SJSA1 (cell line): ENCODE measurements around the gene GFOD1. TPM values are rescaled to one million over a fixed set of nuclear protein-coding genes. Genes with fewer than 3 reads are reported as not detected.
A peak's percentile ranks its signal among the peaks of the same experiment; 100 is the strongest.
"Not testable (repeated sequence)": the region's sequence is repeated elsewhere in the genome, so short reads cannot be mapped to it uniquely, and the experiment has no call there.

Experiments
- DNase-seq, 2 experiments: peaks; one replicate each; pipeline ENCODE4 v3.0.0-alpha.2; 2015 to 2020; ENCODE audit warnings: low spot score in 2 of 2, low read depth in 1 of 2
- H3K27ac ChIP-seq: fragments of 250-450 bp; sonication (Bioruptor Pico); 2 replicates; pipeline ENCODE4 v1.5.1; 2020; ENCODE audit warnings: mild to moderate bottlenecking, moderate library complexity
- H3K27me3 ChIP-seq: fragments of 250-450 bp; sonication (Bioruptor Pico); replicated peaks from 2 replicates; pipeline ENCODE4 v1.5.1; 2020; ENCODE audit warnings: mild to moderate bottlenecking, moderate library complexity
- H3K36me3 ChIP-seq: fragments of 250-450 bp; sonication (Bioruptor Pico); 2 replicates; pipeline ENCODE4 v1.5.1; 2020; ENCODE audit warnings: mild to moderate bottlenecking
- H3K4me1 ChIP-seq: fragments of 250-450 bp; sonication (Bioruptor Pico); replicated peaks from 2 replicates; pipeline ENCODE4 v1.6.1; 2021; ENCODE audit warnings: mild to moderate bottlenecking
- H3K4me3 ChIP-seq: fragments of 250-450 bp; sonication (Bioruptor Pico); 2 replicates; pipeline ENCODE4 v1.5.1; 2020; ENCODE audit warnings: mild to moderate bottlenecking
- H3K9me3 ChIP-seq: fragments of 250-450 bp; sonication (Bioruptor Pico); replicated peaks from 2 replicates; pipeline ENCODE4 v1.5.1; 2020; ENCODE audit warnings: mild to moderate bottlenecking
- total RNA-seq: library from RNA; depleted of rRNA; stranded (reverse); fragments of >200 nt; shearing (Covaris generic); gene quantifications from 2 replicates; pipeline ENCODE4 v1.2.3, GENCODE V29; 2014

GFOD1 gene
- total RNA-seq, 1 experiment from 2014 or later, result 10.8 TPM

DNA sequence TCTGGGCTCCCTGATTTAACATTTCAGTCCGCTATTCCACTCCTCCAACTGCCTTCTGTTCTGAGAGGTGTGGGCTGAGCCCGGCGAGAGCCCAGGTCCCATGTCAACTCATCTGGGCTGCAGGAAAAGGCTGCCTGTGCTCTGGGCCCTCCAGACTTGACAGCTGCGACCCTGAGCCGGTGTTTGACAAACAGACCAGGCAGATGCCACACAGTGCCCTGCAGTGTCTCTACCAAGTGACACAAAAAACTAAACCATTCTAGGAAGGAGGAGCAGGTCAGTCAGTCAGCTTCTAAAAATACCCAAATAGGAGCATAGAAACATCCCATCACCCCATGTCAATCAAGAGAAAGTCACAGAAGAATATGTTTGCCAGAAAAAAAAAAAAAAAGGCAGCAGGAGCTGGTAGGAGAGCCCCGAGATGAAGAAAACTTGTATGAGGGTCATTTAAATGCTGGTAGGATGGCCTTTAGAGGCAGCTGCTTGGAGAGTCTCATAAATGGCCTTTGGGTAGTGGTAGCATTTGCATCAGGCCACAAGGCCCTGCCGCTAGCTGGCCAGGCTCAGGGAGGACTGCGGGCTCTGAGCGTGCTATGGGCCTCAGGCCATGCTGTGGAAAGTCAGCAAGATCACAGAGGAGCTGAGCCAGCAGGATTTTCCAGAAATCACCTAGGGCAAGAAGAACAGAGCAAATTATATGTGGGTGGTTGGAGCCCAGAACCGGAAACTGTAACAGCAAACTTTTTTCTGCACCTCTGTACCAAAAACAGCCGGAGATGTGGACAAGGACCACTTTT is 36.6 kb upstream of the GFOD1 start:
- H3K4me3 ChIP-seq, result no peak overlapping the region
- no peak overlapping the region for H3K27ac ChIP-seq
- DNase-seq, result peak in 1 of 2 experiments; percentile 19
- no peaks in the 10 kb centered on the region for H3K36me3 ChIP-seq
- no peaks in the 10 kb centered on the region for H3K27me3 ChIP-seq
- H3K9me3 ChIP-seq, result no peaks in the 10 kb centered on the region
- no peaks in the 10 kb centered on the region for H3K4me1 ChIP-seq

DNA sequence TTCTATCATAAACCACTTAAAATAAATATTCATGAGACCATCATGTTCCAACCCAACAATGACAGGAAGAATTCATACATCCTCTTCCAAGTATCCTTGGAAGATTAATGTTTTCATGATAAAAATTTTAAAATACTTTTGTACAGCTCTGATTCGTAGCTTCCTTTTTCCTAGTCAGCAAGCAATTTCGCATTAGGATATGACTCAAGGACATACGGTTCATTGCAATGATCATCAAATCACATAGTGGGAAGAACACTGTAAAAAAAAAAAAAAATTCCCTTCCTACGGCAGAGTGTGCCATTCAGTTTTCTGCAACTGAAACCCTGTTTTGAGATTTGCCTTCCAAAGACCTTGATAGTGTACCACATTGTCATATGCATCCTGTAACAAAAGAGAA is 35.3 kb upstream of the GFOD1 start:
- DNase-seq, result no peak
- no peaks in the 10 kb centered on the region for H3K4me1 ChIP-seq

DNA sequence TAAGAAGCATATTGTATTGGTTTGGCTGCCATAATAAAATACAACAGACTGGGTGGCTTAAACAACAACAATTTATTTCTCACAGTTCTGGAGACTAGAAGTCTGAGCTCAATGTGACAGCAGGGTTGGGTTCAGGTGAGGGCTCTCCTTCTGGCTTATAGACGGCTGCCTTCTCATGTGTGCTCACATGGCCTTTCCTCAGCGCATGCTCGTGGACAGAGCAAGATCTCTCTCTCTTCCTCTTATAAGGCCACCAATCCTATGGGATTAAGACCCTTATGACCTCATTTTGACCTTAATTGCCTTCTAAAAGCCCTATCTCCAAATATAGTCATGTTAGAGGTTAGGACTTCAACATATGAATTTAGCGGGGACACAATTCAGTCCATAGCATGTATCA is 32.4 kb upstream of the GFOD1 start:
- Histone ChIP-seq H3K4me1 (no peaks in the 10 kb centered on the region), H3K27ac (no peak overlapping the region), H3K27me3 (no peaks in the 10 kb centered on the region), H3K36me3 (no peaks in the 10 kb centered on the region), H3K9me3 (no peaks in the 10 kb centered on the region), H3K4me3 (no peak overlapping the region)
- DNase-seq, result no peak

More for the DNA sequence above, 35.3 kb upstream of the GFOD1 start:
- Histone ChIP-seq H3K4me3 (no peak overlapping the region), H3K36me3 (no peaks in the 10 kb centered on the region), H3K27me3 (no peaks in the 10 kb centered on the region), H3K9me3 (no peaks in the 10 kb centered on the region), H3K27ac (no peak overlapping the region)

DNA sequence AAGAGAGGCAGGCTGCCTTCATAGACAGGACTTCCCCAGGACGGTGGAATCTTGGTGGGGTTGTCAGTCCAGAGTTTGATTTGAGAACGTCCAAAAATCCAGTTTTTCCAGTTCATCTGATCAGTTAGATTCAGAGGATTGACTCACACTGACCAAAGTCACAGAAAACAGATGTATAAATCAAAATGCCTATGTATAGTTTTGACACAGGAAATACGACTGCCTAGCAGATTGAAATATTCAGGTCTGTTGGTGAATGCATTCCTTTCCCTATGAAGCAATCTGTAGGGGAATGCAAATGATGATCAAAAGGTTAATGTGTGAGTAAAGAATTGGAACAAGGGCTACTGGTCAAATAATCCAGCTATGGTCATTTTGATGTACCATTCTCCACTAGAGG is 29.7 kb upstream of the GFOD1 start:
- no peak overlapping the region for H3K4me3 ChIP-seq
- no peaks in the 10 kb centered on the region for H3K27me3 ChIP-seq
- H3K4me1 ChIP-seq, result no peaks in the 10 kb centered on the region
- no peaks in the 10 kb centered on the region for H3K36me3 ChIP-seq
- no peak overlapping the region for H3K27ac ChIP-seq
- H3K9me3 ChIP-seq, result no peaks in the 10 kb centered on the region
- DNase-seq, result no peak

DNA sequence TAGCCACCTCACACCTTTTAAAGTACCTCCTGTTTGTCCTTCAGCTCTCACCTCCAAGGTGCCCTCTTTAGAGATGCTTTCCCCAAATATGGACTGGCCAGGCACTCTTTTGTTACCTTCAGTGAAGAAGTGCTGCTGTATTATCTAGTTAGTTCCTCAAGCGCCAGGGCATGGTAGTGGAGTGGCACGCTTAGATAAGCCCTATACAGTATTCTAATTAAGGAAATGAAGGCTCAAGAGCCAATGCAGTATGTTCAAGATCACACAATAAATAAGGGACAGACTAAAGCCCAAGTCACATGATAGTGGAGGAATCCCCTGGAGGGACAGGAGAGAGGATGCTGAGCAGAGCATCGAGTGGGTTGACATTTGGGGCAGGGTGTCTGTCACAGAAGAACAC is 28.5 kb upstream of the GFOD1 start:
- Histone ChIP-seq H3K27me3 (no peaks in the 10 kb centered on the region), H3K4me1 (no peaks in the 10 kb centered on the region), H3K36me3 (no peaks in the 10 kb centered on the region), H3K4me3 (no peak overlapping the region), H3K9me3 (no peaks in the 10 kb centered on the region), H3K27ac (no peak overlapping the region)
- peak in 1 of 2 experiments; percentile 16 for DNase-seq

DNA sequence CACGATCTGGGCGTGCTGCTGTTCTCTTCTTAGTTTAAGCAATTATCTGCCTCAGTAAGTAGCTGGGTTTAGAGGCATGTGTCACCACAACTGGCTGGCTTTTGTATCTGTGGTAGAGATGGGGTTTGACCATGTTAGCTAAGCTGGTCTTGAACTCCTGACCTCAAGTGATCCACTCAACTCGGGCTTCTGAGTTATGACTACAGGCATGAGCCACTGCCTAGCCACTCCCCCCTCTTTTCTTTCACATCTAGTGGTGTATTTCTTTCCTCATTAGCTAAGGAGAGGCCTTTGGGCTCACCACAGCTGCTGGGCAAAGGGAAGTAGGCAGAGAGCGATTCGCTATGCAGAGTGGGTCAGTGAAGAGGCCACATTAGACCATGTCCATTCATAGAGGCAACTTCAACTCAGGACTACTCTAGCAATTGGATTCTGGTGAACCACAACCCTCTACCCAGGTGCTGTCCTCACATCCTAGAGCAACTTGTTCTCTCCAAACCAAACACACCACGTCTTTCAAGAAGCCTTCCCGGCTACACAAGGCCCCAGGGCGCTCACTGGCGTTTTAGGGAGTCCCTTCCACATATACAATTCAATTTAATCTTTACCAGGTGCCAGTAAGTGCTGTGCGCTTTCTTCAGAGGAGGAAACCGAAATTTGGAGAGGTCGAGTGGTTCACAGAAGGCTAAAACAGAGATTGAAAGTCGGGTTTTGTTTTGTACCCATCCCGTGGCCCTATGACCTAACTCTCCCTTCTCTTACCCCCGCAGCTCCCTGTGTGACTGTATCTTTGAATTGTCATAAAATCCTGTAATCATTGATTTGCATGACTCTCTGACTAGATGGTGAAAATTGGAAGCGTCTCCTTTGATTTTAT is 26.5 kb upstream of the GFOD1 start:
- Histone ChIP-seq H3K4me3 (no peak overlapping the region), H3K27me3 (no peaks in the 10 kb centered on the region), H3K36me3 (no peaks in the 10 kb centered on the region), H3K4me1 (no peaks in the 10 kb centered on the region), H3K27ac (no peak overlapping the region), H3K9me3 (no peaks in the 10 kb centered on the region)
- DNase-seq, result peak in 1 of 2 experiments; percentile 16

DNA sequence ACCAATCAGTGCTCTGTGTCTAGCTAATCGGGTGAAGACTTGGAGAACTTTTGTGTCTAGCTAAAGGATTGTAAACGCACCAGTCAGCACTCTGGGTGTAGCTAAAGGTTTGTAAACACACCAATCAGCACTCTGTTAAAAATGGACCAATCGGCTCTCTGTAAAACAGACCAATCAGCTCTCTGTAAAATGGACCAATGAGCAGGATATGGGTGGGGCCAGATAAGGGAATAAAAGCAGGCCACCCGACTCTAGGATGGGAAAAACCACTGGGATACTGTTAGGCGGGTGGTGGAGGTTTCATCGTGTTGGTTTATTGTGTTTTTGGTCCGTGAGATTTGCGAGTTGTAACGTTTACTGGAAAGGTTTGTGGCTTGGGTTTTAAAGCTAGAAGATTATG is 25.5 kb upstream of the GFOD1 start:
- Histone ChIP-seq H3K9me3 (no peaks in the 10 kb centered on the region), H3K4me3 (no peak overlapping the region), H3K27ac (no peak overlapping the region), H3K36me3 (no peaks in the 10 kb centered on the region), H3K27me3 (no peaks in the 10 kb centered on the region), H3K4me1 (no peaks in the 10 kb centered on the region)
- peak in 1 of 2 experiments; percentile 16 for DNase-seq

DNA sequence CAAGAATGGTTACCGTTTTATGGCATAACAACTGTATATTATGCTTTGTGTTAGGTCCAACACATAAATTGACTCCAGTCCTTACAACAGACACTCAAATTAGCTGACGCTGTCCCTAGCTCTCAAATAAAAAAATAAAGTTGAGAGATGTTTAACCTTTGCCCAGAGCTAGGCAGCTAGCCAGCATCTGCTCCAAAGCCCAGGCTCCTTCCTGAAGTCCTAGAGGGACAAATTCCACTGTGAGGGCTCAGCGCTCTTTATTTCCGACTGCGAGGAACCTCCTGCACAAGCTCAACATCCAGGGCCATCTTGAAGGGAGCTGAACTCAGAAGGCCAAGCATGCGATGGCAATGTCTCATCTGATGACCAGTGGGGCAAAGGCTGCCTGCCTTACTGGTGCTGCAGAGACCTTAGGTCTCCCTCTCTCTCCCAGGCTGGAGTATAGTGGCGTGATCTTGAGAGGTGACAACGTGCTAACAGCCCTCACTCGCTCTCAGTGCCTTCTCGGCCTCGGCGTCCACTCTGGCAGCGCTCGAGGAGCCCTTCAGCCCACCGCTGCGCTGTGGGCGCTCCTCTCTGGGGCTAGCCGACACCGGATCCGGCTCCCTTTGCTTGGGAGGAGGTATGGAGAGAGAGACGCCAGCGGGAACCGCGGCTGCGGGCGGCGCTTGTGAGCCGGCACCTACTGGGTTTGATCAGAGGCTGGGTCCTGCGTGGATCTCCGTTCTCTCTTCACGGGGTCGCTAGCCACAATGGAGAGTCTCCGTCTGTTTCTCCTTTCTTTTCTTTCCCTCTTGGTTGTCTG is 24.7 kb upstream of the GFOD1 start:
- no peaks in the 10 kb centered on the region for H3K27me3 ChIP-seq
- H3K4me1 ChIP-seq, result no peaks in the 10 kb centered on the region
- H3K4me3 ChIP-seq, result no peak overlapping the region
- DNase-seq, result peak in 1 of 2 experiments; percentile 31
- no peak overlapping the region for H3K27ac ChIP-seq
- no peaks in the 10 kb centered on the region for H3K36me3 ChIP-seq
- H3K9me3 ChIP-seq, result no peaks in the 10 kb centered on the region

DNA sequence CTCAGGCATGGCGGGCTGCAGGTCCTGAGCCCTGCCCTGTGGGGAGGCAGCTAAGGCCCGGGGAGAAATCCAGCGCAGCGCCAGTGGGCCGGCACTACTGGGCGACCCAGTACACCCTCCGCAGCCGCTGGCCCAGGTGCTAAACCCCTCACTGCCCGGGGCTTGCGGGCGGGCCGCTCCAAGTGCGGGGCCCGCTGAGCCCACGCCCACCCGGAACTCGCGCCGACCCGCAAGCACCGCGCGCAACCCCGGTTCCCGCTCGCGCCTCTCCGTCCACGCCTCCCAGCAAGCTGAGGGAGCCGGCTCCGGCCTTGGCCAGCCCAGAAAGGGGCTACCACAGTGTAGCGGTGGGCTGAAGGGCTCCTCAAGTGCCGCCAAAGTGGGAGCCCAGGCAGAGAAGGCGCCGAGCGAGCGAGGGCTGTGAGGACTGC is 23.8 kb upstream of the GFOD1 start:
- H3K27me3 ChIP-seq, H3K9me3 ChIP-seq, H3K4me1 ChIP-seq, H3K27ac ChIP-seq, H3K36me3 ChIP-seq, H3K4me3 ChIP-seq: not testable (repeated sequence)
- peak in 1 of 2 experiments; percentile 32 for DNase-seq

DNA sequence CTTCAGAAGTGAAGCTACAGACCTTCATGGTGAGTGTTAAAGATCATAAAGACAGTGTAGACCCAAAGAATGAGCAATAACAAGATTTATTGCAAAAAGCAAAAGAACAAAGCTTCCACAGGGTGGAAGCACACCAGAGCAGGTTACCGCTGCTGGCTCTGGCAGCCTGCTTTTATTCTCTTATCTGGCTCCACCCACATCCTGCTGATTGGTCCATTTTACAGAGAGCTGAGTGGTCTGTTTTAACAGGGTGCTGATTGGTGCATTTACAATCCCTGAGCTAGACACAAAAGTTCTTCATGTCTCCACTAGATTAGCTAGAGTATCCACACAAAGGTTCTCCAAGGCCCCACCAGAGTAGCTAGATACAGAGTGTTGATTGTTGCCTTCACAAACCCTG is 23.0 kb upstream of the GFOD1 start:
- DNase-seq, result peak in 1 of 2 experiments; percentile 0
- not testable (repeated sequence) for H3K27ac ChIP-seq, H3K9me3 ChIP-seq, H3K27me3 ChIP-seq, H3K4me1 ChIP-seq, H3K4me3 ChIP-seq, H3K36me3 ChIP-seq

DNA sequence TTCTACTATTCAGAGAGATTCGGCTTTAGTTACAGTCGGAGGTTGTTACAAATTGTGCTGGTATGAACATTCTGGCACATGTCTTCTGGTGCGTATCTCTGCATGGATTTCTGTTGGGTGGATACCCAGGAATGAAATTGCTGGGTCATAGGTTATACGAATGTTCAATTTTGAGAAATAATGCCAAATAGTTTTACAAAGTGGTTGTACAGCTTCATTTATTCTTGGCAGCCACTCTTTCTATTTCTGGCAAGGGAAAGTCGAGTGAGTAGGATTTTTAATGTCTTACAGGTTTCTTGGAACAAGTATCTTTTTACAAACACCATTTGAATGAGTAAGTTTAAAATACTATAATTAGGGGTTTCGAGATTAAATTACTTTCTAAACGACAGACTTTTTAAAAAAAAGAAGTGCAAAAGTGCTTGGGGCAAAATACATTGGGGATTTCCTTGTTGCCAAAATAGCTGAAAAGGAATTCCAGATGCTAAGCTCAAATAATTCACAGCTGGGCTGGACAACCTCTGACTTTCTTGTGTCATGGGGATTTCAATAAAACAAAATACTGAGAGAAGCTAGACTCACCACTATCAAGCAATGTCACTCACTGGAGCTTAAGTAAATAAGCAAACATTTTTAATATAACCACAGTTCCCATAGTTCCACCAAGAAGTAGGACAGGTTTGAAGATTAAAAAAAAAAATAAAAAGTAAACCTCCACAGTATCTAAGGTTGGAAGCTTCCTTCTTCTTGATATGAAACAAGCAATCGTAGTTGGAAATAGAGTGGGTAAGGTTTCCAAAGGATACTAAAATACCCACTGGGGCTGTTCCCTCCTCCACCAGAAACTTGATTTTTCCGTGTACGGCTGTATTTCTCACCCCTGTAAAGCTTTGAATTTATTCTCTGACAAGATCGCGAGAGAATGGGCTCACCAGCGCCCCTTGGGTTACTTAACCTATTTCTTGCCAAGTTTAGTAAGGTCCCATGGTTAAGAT is 21.6 kb upstream of the GFOD1 start:
- DNase-seq, result peak in 1 of 2 experiments; percentile 8
- H3K36me3 ChIP-seq, result no peaks in the 10 kb centered on the region
- no peaks in the 10 kb centered on the region for H3K9me3 ChIP-seq
- H3K4me3 ChIP-seq, result no peak overlapping the region
- no peaks in the 10 kb centered on the region for H3K4me1 ChIP-seq
- no peaks in the 10 kb centered on the region; the same call in 1 of the 2 replicates for H3K27me3 ChIP-seq
- no peak overlapping the region for H3K27ac ChIP-seq

DNA sequence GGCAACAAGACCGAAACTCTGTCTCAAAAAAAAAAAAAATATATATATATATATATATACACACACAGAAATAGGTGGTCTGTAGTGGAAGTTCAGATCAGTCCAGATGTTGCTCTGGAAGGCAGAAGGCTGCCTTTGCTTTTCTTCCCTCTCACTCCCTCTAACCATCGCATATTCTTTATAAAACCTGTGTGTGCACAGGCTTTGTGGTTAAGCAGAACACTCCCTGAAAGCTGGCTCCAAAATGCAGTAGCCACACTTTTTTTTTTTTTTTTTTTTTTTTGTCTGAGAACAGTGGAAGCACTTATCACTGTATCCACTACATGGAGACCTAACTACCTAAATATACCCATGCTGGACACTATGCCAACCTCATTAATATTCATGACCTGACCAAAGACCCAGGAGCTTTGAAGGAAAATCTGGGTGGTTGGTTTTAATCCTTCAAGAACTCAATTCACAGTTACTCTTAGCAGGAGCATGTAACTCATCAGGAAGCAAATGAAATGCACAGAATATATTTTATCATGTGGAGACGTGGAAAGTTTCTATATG is 20.0 kb upstream of the GFOD1 start:
- Histone ChIP-seq H3K9me3 (no peaks in the 10 kb centered on the region), H3K4me1 (no peaks in the 10 kb centered on the region), H3K27me3 (no peaks in the 10 kb centered on the region; the same call in 1 of the 2 replicates), H3K36me3 (no peaks in the 10 kb centered on the region), H3K27ac (no peak overlapping the region), H3K4me3 (no peak overlapping the region)
- peak in 1 of 2 experiments; percentile 5 for DNase-seq
